IPS-18a (cell line): ENCODE data around the gene SULF2.
"Not testable (repeated sequence)": the region's sequence is repeated elsewhere in the genome, so short reads cannot be mapped to it uniquely, and the experiment has no call there.

Experiments used
- H3K27ac ChIP-seq: one replicate; pipeline ENCODE4 v1.5.1; 2013; ENCODE audit warnings: low read length
- H3K27me3 ChIP-seq: one replicate; pipeline ENCODE4 v1.6.1; 2013; ENCODE audit warnings: mild to moderate bottlenecking, low read length; ENCODE audit not compliant: control insufficient read depth, insufficient read depth
- H3K36me3 ChIP-seq: one replicate; pipeline ENCODE4 v1.6.1; 2013; ENCODE audit warnings: low read depth, low read length; ENCODE audit not compliant: control insufficient read depth
- H3K4me1 ChIP-seq: one replicate; pipeline ENCODE4 v1.6.1; 2013; ENCODE audit warnings: low read depth, low read length; ENCODE audit not compliant: control insufficient read depth
- H3K4me3 ChIP-seq: one replicate; pipeline ENCODE4 v1.5.1; 2013; ENCODE audit warnings: low read length
- H3K9ac ChIP-seq: one replicate; pipeline ENCODE4 v1.6.1; 2013; ENCODE audit warnings: mild to moderate bottlenecking, low read length, moderate library complexity
- H3K9me3 ChIP-seq: one replicate; pipeline ENCODE4 v1.6.1; 2013; ENCODE audit warnings: low read depth, low read length; ENCODE audit not compliant: control insufficient read depth

SULF2 gene

GRCh38 chr20:47816487-47817451, 31.5 kb upstream of the SULF2 start:
- Histone ChIP-seq H3K36me3 (no peaks in the 10 kb centered on the region), H3K9ac (no peak overlapping the region), H3K4me1 (no peaks in the 10 kb centered on the region), H3K27me3 (no peaks in the 10 kb centered on the region), H3K27ac (no peak overlapping the region), H3K9me3 (no peaks in the 10 kb centered on the region), H3K4me3 (no peak overlapping the region)

- H3K9ac ChIP-seq: no peak overlapping the region
- no peaks in the 10 kb centered on the region for H3K27me3 ChIP-seq
- no peaks in the 10 kb centered on the region for H3K9me3 ChIP-seq
- no peak overlapping the region for H3K4me3 ChIP-seq
- H3K4me1 ChIP-seq: no peaks in the 10 kb centered on the region
- H3K27ac ChIP-seq: no peak overlapping the region
- H3K36me3 ChIP-seq: no peaks in the 10 kb centered on the region
These were observed 30.6 kb upstream of the SULF2 start for GRCh38 chr20:47815866-47816265.

- no peaks in the 10 kb centered on the region for H3K4me1 ChIP-seq
- no peak overlapping the region for H3K4me3 ChIP-seq
These were observed 30.1 kb upstream of the SULF2 start for GRCh38 chr20:47815416-47815806.

GRCh38 chr20:47814632-47815415, 29.5 kb upstream of the SULF2 start:
- H3K27ac ChIP-seq: no peak overlapping the region
- no peaks in the 10 kb centered on the region for H3K36me3 ChIP-seq
- H3K9ac ChIP-seq: no peak overlapping the region
- H3K4me1 ChIP-seq: no peaks in the 10 kb centered on the region
- no peaks in the 10 kb centered on the region for H3K9me3 ChIP-seq
- H3K27me3 ChIP-seq: no peaks in the 10 kb centered on the region
- H3K4me3 ChIP-seq: no peak overlapping the region

More at GRCh38 chr20:47815416-47815806, 30.1 kb upstream of the SULF2 start:
- Histone ChIP-seq H3K9ac (no peak overlapping the region), H3K9me3 (no peaks in the 10 kb centered on the region), H3K27me3 (no peaks in the 10 kb centered on the region), H3K27ac (no peak overlapping the region), H3K36me3 (no peaks in the 10 kb centered on the region)

- Histone ChIP-seq H3K9ac (no peak overlapping the region), H3K27ac (no peak overlapping the region), H3K27me3 (no peaks in the 10 kb centered on the region), H3K4me3 (no peak overlapping the region), H3K4me1 (no peaks in the 10 kb centered on the region), H3K36me3 (no peaks in the 10 kb centered on the region), H3K9me3 (no peaks in the 10 kb centered on the region)
These were observed 25.6 kb upstream of the SULF2 start for GRCh38 chr20:47810721-47811347.

- Histone ChIP-seq H3K27me3 (no peaks in the 10 kb centered on the region), H3K4me1 (peaks cover 3% of the 10 kb centered on the region), H3K9ac (no peak overlapping the region), H3K36me3 (no peaks in the 10 kb centered on the region), H3K9me3 (no peaks in the 10 kb centered on the region), H3K27ac (no peak overlapping the region), H3K4me3 (no peak overlapping the region)
These were observed 24.9 kb upstream of the SULF2 start for GRCh38 chr20:47810116-47810677.

- peaks cover 10% of the 10 kb centered on the region for H3K4me1 ChIP-seq
- no peaks in the 10 kb centered on the region for H3K9me3 ChIP-seq
- H3K27me3 ChIP-seq: no peaks in the 10 kb centered on the region
- H3K36me3 ChIP-seq: no peaks in the 10 kb centered on the region
- no peak overlapping the region for H3K4me3 ChIP-seq
- H3K27ac ChIP-seq: no peak overlapping the region
- no peak overlapping the region for H3K9ac ChIP-seq
These were observed 24.1 kb upstream of the SULF2 start for GRCh38 chr20:47809161-47809960.

- Histone ChIP-seq H3K9me3 (no peaks in the 10 kb centered on the region), H3K27me3 (no peaks in the 10 kb centered on the region), H3K36me3 (no peaks in the 10 kb centered on the region), H3K4me3 (no peak overlapping the region), H3K27ac (no peak overlapping the region), H3K4me1 (peaks cover 10% of the 10 kb centered on the region), H3K9ac (no peak overlapping the region)
These were observed 20.7 kb upstream of the SULF2 start for GRCh38 chr20:47805951-47806350.

- H3K36me3 ChIP-seq: not testable (repeated sequence)
- peaks cover 10% of the 10 kb centered on the region for H3K4me1 ChIP-seq
These were observed 19.7 kb upstream of the SULF2 start for GRCh38 chr20:47804972-47805371.

GRCh38 chr20:47804224-47804825, 19.0 kb upstream of the SULF2 start:
- H3K36me3 ChIP-seq, H3K4me3 ChIP-seq, H3K27ac ChIP-seq, H3K9me3 ChIP-seq, H3K9ac ChIP-seq, H3K27me3 ChIP-seq: not testable (repeated sequence)
- H3K4me1 ChIP-seq: peaks cover 10% of the 10 kb centered on the region

More at GRCh38 chr20:47804972-47805371, 19.7 kb upstream of the SULF2 start:
- not testable (repeated sequence) for H3K27ac ChIP-seq, H3K4me3 ChIP-seq, H3K27me3 ChIP-seq, H3K9ac ChIP-seq, H3K9me3 ChIP-seq
